ENCODE measurements around the gene AKT1.
"Not testable (repeated sequence)": the region's sequence is repeated elsewhere in the genome, so short reads cannot be mapped to it uniquely, and the experiment has no call there.

Gene AKT1

DNA sequence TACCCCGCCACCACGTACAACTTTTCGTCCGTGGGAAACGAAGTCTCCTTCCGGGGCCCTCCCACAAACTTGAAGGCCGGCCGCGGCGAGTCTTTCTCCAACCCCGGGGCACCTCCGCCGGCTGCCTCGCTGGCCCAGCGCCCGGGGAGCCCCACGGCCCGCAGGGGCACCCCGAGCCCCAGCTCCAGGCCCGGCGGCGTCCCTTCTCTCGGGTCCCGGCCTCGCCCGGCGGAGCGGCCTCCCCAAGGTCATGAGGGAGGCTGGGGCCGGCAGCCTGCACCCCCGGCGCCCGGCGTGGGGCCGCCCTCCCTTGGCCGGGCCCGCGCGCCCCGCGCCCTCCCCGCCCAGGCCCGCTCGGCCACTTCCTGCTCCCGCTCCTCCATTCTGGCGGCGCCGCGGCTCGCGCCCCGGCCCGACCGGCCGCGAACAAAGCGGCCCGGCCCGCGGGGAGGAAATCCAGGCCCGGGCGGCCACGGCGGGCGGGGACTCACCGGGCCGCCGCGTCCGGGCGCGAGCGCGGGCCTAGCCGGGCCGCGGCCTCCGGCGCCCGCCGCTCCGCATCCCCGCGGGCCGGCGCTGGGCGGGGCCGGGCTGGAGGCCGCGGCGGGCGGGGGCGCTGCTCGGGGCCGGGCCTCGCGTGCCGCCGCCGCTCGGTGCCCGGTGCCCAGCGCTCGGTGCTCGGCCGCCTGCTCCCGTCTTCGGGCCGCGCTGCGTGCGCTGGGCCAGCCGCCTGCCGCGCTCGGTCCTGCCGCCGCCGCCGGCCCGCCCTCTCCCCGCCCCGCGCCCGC lies at the start of gene AKT1:
Gene AKT1, minus strand, starts transcription at position 756 of the 788 bp plus-strand sequence. CDS start 3,105 bp downstream, outside the sequence.
- ATAC-seq (peak; percentile 22), DNase-seq (peak; percentile 27)
- H3K27me3 Mint-ChIP-seq, result peaks cover 7% of the 10 kb centered on the region
- H3K4me3 Mint-ChIP-seq, result peak within 1 kb of the TSS; percentile 87
- H3K9me3 Mint-ChIP-seq, result no peaks in the 10 kb centered on the region
- peaks cover 3% of the 10 kb centered on the region for H3K36me3 Mint-ChIP-seq (ENCODE audit: low read depth)
- peak within 1 kb of the TSS; percentile 78 for H3K27ac Mint-ChIP-seq
- peaks cover 27% of the 10 kb centered on the region for H3K4me1 Mint-ChIP-seq

DNA sequence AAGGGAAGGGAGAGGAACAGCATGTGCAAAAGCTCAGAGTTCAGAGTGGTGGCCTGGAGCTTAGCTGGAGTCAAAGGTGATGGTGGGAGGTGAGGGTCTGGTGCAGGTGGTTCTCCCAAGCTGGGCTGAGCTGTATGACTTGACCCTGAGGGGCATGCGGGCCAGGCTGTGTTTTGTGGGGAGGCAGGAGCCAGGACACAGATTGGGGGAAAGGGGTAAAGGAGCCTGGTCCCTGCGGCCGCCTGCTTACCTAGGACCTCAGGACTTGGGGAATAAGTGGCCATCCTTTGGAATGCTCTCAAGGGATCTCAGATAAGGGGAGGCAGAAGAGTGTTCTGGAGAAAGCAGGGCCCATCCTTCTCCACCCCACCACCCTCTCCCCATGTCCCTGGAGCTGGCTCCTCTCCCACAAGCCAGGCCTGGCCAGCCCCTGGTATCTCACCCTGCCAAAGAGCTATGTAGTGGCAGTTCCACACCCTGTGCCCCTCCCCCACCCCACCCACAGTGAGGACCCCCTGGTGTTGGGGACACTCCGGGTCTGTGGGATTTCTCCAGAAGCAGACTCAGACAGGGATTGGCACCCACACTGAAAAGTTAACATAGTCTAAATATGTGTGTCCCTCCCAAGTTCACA lies 49.6 kb upstream of the AKT1 start:
- H3K27ac Mint-ChIP-seq, result no peak overlapping the region
- no peaks in the 10 kb centered on the region for H3K9me3 Mint-ChIP-seq
- no peak for ATAC-seq
- peaks cover 4% of the 10 kb centered on the region for H3K4me1 Mint-ChIP-seq
- no peak for DNase-seq
- H3K36me3 Mint-ChIP-seq (ENCODE audit: low read depth), result no peaks in the 10 kb centered on the region
- peaks cover 50% of the 10 kb centered on the region for H3K27me3 Mint-ChIP-seq
- H3K4me3 Mint-ChIP-seq, result no peak overlapping the region

DNA sequence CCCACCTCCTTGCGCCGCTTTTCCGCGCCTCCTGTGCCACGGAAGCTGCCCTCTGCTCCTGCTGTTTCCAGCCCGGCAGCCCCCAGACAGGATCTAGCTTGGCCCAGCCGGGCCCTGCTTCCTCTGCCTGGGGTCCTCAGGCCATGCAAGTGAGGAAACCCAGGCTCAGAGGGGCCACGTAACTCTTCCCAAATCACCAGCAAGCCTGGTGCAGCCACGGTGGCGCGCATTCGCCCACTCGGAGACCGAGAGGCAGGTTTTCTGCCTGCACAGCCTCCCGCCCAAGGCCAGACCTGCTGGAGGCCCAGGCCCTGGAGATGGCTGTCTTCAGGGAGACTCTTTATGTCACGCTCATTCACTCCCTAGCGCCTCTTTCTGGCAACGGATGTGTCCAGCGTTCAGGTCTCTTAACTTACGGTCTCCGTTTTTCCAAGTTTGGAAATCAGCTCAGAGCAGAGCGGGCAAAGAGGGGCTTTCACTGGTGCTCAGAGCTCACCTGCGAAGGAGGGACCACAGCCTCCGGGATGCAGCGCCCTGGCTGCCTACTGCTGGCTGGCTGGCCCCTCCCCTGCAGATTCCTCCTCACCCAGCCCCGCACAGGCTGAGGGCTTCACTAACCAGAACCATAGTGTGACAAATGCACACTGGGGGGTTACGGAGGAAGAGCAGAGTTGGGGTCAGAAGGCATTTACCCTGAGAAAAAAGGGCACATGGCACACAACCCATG lies 48.9 kb upstream of the AKT1 start:
- H3K27ac Mint-ChIP-seq, result no peak overlapping the region
- H3K4me1 Mint-ChIP-seq, result peaks cover 4% of the 10 kb centered on the region
- no peaks in the 10 kb centered on the region for H3K9me3 Mint-ChIP-seq
- DNase-seq, result no peak
- peaks cover 50% of the 10 kb centered on the region for H3K27me3 Mint-ChIP-seq
- ATAC-seq, result no peak
- no peak overlapping the region for H3K4me3 Mint-ChIP-seq
- H3K36me3 Mint-ChIP-seq (ENCODE audit: low read depth), result no peaks in the 10 kb centered on the region

DNA sequence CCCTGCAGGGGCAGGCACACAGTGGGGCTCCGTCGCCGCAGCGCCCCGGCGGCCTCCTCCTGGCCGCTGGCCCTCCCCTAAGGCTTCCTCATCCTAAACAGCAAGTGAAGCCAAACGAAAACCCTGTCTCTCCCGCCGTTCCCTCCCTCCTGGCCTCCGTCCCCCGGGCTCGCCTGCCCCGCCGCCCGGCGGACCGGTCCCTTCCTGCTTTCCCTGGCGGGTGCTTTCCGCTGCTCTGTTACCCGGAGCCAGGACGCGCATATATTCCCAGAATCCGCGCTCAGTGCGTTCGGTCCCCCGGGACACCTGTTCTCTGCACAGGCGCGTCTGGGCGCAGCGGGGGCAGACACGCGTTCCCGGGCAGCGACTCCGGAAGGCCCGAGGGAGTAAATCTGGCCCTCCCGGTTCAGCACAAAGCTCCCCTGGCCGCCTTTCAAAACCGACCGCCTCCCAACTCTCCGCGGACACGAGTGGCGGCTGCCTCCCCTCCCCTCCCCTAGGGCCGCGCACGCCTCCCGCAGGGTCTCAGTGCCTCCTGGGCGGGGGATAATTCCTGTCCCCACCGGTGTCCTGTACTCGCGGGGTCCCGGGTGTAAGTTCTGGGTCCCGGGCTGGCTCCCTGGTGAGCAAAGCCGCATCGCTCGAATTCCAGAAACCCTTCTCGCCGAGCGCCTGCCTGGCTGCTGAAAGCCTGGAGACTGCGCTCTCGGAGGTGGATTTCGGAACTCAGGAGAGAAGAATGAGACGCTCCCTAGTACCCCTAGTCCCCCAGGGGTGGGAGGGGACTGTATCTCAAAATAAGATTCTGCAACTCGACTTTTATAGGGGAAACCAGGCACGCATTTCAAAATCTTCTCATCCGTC lies 48.1 kb upstream of the AKT1 start:
- Mint-ChIP-seq H3K27me3 (peaks cover 54% of the 10 kb centered on the region), H3K9me3 (no peaks in the 10 kb centered on the region), H3K27ac (no peak overlapping the region), H3K36me3 (ENCODE audit: low read depth) (no peaks in the 10 kb centered on the region), H3K4me3 (no peak overlapping the region), H3K4me1 (peaks cover 4% of the 10 kb centered on the region)
- ATAC-seq (no peak), DNase-seq (no peak)

DNA sequence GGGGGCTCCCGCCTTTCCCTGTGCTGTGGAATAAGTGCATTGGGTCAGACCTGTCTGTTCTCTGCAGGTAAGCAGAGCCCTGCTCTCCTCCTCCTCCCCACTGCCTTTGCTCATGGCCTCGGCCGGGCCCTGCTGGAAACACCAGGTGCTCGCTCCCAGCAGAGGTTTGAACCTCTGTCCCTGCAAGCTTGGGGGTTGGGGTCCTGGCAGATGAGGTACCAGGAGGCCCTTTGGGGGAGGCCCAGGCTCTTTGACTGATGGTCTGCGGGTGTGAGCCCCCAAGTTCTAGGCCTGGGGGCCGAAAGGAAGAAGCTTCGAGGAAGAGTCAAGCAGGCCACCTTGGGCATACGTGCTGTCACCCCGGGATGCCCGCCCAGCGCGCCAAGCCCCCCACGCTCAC lies 47.5 kb upstream of the AKT1 start:
- no peak overlapping the region for H3K27ac Mint-ChIP-seq
- no peak overlapping the region for H3K4me3 Mint-ChIP-seq
- no peak for DNase-seq
- no peak for ATAC-seq
- peaks cover 4% of the 10 kb centered on the region for H3K4me1 Mint-ChIP-seq
- H3K9me3 Mint-ChIP-seq, result no peaks in the 10 kb centered on the region
- H3K36me3 Mint-ChIP-seq (ENCODE audit: low read depth), result no peaks in the 10 kb centered on the region
- H3K27me3 Mint-ChIP-seq, result peaks cover 53% of the 10 kb centered on the region

DNA sequence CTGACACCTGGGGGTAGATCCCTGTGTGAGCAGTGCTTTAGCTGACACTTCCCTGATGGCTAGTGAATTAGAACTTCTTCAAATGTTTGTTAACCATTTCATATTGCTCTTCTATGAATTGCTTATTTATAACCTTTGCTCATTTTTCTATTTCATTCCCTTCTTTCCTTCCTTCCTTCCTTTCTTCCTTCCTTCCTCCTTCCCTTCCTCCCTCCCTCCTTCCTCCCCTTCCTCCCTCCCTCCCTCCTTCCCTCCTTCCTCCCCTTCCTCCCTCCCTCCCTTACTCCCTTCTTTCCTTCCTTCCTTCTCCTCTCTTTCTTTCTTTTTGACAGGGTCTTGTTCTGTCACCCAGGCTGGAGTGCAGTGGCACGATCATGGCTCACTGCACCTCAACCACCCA lies 46.2 kb upstream of the AKT1 start:
- DNase-seq, result no peak
- ATAC-seq, result no peak
- Mint-ChIP-seq H3K4me3 (no peak overlapping the region), H3K9me3 (no peaks in the 10 kb centered on the region), H3K36me3 (ENCODE audit: low read depth) (no peaks in the 10 kb centered on the region), H3K27ac (no peak overlapping the region), H3K27me3 (peaks cover 48% of the 10 kb centered on the region), H3K4me1 (peaks cover 4% of the 10 kb centered on the region)

DNA sequence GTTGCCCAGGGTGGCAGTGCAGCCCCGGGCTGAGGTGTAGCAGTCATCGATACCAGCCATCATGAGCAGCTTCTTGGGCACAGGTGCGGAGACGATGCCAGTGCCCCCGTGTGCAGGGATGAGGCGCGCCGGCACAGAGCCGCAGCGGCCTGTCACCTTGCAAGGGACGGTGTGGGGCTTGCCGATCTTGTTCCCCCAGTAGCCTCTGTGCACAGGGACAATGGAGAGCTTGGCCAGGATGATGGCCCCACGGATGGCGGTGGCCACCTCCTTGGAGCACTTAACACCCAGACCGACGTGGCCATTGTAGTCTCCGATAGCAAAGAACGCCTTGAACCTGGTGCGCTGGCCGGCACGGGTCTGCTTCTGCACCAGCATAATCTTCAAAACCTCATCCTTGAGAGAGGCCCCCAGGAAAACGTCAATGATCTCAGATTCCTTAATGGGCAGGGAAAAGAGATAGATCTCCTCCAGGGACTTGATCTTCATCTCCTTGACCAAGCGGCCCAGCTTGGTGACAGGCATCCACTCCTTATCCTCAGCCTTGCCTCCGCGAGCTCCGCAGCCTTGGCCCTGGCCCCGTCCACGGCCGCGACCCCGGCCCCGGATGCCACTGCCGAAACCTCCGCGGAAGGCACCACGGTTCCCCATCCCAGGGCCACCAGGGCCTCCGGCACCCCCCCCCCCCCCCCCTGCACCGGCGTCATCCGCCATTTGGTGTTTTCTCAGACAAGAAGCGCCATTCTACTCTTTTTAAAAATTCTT lies 40.8 kb upstream of the AKT1 start:
- H3K27ac Mint-ChIP-seq; ATAC-seq; DNase-seq; H3K36me3 Mint-ChIP-seq (ENCODE audit: low read depth); H3K9me3 Mint-ChIP-seq; H3K4me3 Mint-ChIP-seq; H3K4me1 Mint-ChIP-seq: not testable (repeated sequence)
- H3K27me3 Mint-ChIP-seq, result peaks cover 11% of the 10 kb centered on the region

DNA sequence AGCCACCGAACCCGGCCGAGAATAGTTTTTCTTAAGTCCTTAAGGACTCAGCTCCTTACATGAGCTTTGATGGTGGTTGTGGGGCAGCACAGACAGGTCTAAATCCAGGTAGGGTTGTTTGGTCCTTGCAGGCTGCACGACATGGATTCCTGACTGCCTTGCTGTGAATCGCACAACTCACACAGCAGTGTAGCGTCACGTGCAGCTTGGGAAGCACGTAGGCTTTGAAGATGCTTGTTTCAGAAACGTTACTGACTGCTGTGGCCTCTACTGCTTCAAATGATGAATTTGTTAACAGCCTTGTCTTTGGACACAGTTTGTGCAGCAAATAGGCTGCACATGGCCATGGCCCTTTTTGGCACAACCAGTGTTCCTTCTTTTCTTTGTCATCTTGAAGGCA lies 35.2 kb upstream of the AKT1 start:
- Mint-ChIP-seq H3K36me3 (ENCODE audit: low read depth) (no peaks in the 10 kb centered on the region), H3K27me3 (peaks cover 10% of the 10 kb centered on the region), H3K27ac (no peak overlapping the region), H3K9me3 (no peaks in the 10 kb centered on the region), H3K4me3 (no peak overlapping the region), H3K4me1 (peaks cover 7% of the 10 kb centered on the region)
- DNase-seq (no peak), ATAC-seq (no peak)

DNA sequence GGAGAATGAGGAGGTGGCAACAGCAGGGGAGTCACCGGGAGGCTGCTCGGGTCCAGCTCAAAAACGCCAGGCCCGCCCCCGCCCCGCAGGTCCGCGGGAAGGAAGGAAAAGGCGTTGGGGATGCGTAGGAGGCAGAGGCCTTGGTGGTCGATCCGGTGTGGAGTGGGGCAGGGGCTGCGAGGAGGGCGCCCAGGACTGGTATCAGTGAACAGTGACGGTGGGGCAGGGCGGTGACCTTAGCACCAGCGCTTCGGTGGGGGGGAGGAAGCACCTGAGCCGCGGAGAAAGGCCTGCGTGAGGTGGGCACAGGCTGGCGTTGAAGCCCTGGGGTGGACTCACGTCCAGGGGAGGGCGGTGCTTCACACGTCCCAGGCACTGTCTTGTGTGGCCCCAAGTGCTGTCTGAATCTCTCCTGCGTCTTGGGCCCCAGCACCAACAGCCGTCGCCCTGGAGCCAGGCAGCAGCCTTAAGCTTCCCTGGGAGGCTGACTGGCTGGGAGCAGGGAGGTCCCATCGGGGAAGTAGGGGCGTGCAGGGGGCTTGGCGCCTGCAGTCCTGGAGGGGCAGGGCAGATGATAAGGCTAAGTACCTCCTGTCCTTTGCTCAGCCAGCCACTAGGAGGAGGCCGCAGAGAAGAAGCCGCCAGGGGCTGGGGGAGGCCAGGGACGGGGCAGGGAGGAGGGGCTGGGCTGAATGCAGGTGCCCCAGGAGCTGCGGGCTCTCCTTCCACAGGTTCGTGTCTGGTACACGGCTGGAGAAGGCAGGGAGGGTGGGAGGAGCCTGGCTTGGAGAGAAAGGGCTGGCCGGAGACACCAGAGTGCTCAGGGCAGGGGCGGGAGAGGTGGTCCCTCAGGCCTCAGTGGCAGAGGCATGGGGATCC lies 31.9 kb upstream of the AKT1 start:
- H3K27ac Mint-ChIP-seq, result no peak overlapping the region
- peaks cover 11% of the 10 kb centered on the region for H3K4me1 Mint-ChIP-seq
- ATAC-seq (peak; percentile 76), DNase-seq (peak; percentile 47)
- H3K36me3 Mint-ChIP-seq (ENCODE audit: low read depth), result no peaks in the 10 kb centered on the region
- H3K9me3 Mint-ChIP-seq, result peaks cover 8% of the 10 kb centered on the region
- peak overlapping the region; percentile 61 for H3K4me3 Mint-ChIP-seq
- peaks cover 25% of the 10 kb centered on the region for H3K27me3 Mint-ChIP-seq

DNA sequence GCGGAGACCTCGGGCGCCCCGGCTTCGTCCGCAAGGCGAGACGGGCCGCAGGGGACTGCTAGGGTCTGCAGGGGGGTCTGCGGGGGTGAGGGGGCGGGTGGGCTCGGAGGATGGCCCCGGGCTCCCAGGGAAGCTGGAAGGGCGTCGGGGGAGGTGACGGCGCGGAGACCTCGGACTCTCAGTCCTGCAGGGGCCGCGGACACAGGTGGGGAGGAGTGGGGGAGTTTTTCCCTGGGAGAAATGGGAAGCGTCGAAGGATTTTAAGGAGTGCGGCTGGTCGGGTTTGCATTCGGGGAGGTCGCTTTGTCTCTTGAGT lies 31.3 kb upstream of the AKT1 start:
- H3K27ac Mint-ChIP-seq, result no peak overlapping the region
- no peak for ATAC-seq
- peaks cover 8% of the 10 kb centered on the region for H3K9me3 Mint-ChIP-seq
- H3K4me1 Mint-ChIP-seq, result peaks cover 11% of the 10 kb centered on the region
- H3K27me3 Mint-ChIP-seq, result peaks cover 25% of the 10 kb centered on the region
- H3K36me3 Mint-ChIP-seq (ENCODE audit: low read depth), result no peaks in the 10 kb centered on the region
- H3K4me3 Mint-ChIP-seq, result peak overlapping the region; percentile 61
- DNase-seq, result no peak

DNA sequence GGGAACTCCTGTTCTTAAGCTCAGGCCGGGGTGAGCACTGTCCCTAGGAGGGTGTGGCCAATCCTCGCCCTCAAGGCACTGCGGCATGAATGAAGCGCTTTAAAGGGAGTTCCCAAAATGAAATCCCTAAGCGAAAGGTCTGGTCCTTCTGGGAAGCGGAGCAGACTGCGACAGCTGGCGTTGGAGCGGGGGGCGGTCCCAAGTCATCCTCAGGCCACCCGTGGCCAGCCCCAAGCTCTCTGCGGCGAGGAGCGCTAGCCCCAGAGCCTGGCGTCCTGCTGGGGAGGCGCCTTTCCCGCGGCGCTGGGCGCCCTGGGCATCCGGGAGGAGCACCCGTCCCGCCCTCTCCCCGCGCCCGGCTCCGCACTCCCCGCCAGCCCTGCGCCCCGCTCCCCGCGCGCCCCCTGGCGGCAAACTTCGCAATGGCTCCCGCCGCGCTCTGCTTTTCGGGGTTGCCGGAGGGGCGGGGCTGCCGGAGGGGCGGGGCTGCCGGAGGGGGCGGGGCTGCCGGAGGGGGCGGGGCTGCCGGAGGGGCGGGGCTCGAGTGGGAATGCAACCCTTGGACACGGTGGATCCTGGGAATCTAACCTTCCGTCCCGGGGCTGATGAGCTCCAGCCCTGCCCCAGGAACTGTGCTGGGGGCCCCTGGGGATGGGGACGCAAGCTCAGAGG lies 30.8 kb upstream of the AKT1 start:
- Mint-ChIP-seq H3K4me3 (peak overlapping the region; percentile 72), H3K36me3 (ENCODE audit: low read depth) (no peaks in the 10 kb centered on the region), H3K27me3 (peaks cover 25% of the 10 kb centered on the region), H3K27ac (no peak overlapping the region), H3K4me1 (peaks cover 11% of the 10 kb centered on the region), H3K9me3 (peaks cover 8% of the 10 kb centered on the region)
- DNase-seq (peak; percentile 98), ATAC-seq (peak; percentile 90)

DNA sequence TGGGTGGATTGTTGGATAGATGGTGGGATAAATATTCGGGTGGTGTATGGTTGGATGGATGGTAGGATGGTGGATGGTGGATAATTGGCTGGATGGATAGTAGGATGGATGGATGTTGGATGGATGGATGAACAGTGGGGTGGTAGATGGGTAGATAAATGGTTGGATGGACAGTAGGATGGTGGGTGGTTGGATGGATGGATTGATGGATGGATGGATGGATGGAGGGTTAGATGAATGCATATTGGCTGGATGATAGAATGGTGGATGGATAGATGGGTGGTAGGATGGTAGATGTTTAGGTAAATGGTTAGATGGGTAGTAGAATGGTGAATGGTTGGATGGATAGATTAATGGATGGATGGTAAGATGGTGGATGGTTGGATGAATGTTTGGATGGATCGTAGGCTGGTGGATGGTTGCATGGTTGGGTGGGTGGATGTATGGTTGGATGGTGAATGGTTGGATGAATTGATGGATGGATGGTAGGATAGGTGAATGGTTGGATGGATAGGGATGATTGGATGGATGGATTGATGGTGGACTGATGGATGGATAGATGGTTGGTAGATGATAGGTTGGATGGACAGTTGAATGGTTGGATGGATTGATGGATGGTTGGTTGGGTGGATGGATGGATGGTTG lies 28.9 kb upstream of the AKT1 start:
- Mint-ChIP-seq H3K9me3 (peaks cover 8% of the 10 kb centered on the region), H3K4me3 (peak overlapping the region; percentile 2), H3K4me1 (peaks cover 11% of the 10 kb centered on the region), H3K36me3 (ENCODE audit: low read depth) (no peaks in the 10 kb centered on the region), H3K27me3 (peaks cover 25% of the 10 kb centered on the region), H3K27ac (no peak overlapping the region)
- DNase-seq (no peak), ATAC-seq (no peak)
